ENCODE data around the gene NACAD.
A peak's percentile ranks its signal among the peaks of the same experiment; 100 is the strongest.

NACAD gene

GRCh38 chr7:45088821-45089340 is at the start of gene NACAD:
Gene NACAD (minus strand): TSS chr7:45088969. CDS start chr7:45088894, 75 bp downstream.
- DNase-seq = peak in 52 of 56 donors; percentile 75 to 99 (median 95)

- DNase-seq = peak in 43 of 56 donors; percentile 8 to 75 (median 26)
Observed at GRCh38 chr7:45136106-45137060, 47.6 kb upstream of the NACAD start.

- no peak for DNase-seq
Observed at GRCh38 chr7:45133877-45134276, 45.1 kb upstream of the NACAD start.

- DNase-seq = no peak
Observed at GRCh38 chr7:45133352-45133751, 44.6 kb upstream of the NACAD start.

GRCh38 chr7:45132708-45133320 is 44.0 kb upstream of the NACAD start:
- no peak for DNase-seq

GRCh38 chr7:45131891-45132290 is 43.1 kb upstream of the NACAD start:
- no peak for DNase-seq

- no peak for DNase-seq
Observed at GRCh38 chr7:45130910-45131309, 42.1 kb upstream of the NACAD start.

- DNase-seq = no peak
Observed at GRCh38 chr7:45129906-45130305, 41.1 kb upstream of the NACAD start.

GRCh38 chr7:45129181-45129800 is 40.5 kb upstream of the NACAD start:
- no peak for DNase-seq

- no peak for DNase-seq
Observed at GRCh38 chr7:45126920-45127319, 38.2 kb upstream of the NACAD start.

GRCh38 chr7:45126201-45126600 is 37.4 kb upstream of the NACAD start:
- no peak for DNase-seq

GRCh38 chr7:45125193-45125904 is 36.6 kb upstream of the NACAD start:
- DNase-seq = no peak

GRCh38 chr7:45123913-45124710 is 35.3 kb upstream of the NACAD start:
- DNase-seq = no peak

GRCh38 chr7:45122975-45123860 is 34.4 kb upstream of the NACAD start:
- no peak for DNase-seq

GRCh38 chr7:45119550-45119949 is 30.8 kb upstream of the NACAD start:
- DNase-seq = no peak

- DNase-seq = no peak
Observed at GRCh38 chr7:45118889-45119331, 30.1 kb upstream of the NACAD start.

- DNase-seq = no peak
Observed at GRCh38 chr7:45118292-45118691, 29.5 kb upstream of the NACAD start.

- DNase-seq = no peak
Observed at GRCh38 chr7:45117582-45117981, 28.8 kb upstream of the NACAD start.

GRCh38 chr7:45116048-45116447 is 27.3 kb upstream of the NACAD start:
- no peak for DNase-seq

All from amygdala (tissue), 56 donors.